ENCODE measurements around the gene GRPEL1. TPM values are rescaled to one million over a fixed set of nuclear protein-coding genes. Genes with fewer than 3 reads are reported as not detected.

The GRPEL1 gene
- total and polyA plus RNA-seq, 10 of the 15 experiments (the other 5 are each of a cell fraction or from before 2014, with no cell fraction given) = 30.8 to 119 (median 67.6) TPM

GRCh38 chr4:7060346-7061150 is 7.3 kb downstream of the GRPEL1 start:
- RAD21 ChIA-PET (ENCODE audit: unreplicated experiment) = no interaction called here
- no peak overlapping the region for H3K27ac ChIP-seq (ENCODE audit: control insufficient read depth, insufficient read depth)
- H4K20me1 ChIP-seq (ENCODE audit: control insufficient read depth, insufficient read depth) = peaks cover 7% of the 10 kb centered on the region; the same call in 1 of the 2 replicates
- in situ Hi-C loops (cut with MboI) (no loop called here), intact Hi-C loops (cut with micrococcal nuclease; ENCODE audit: unreplicated experiment) (no loop called here)
- H3K79me2 ChIP-seq (ENCODE audit: control insufficient read depth, insufficient read depth, low read length) = peaks cover 15% of the 10 kb centered on the region
- no peak overlapping the region for H3K9ac ChIP-seq (ENCODE audit: control insufficient read depth, insufficient read depth, low read length)
- CTCF ChIA-PET = interaction anchor here (1.2 kb wide), 1 partner anchor 9 kb away, joined by 3 read pairs; no protein-coding TSS in a partner anchor
- H3K4me1 ChIP-seq (ENCODE audit: control insufficient read depth, insufficient read depth, low read length) = peaks cover 14% of the 10 kb centered on the region
- no peaks in the 10 kb centered on the region for H3K27me3 ChIP-seq (replicated peaks in 1 of 2; ENCODE audit: control insufficient read depth in 2 of 2, insufficient read depth in 2 of 2, low read length in 1 of 2)
- H3K4me3 ChIP-seq = no peak overlapping the region
- H3K36me3 ChIP-seq (ENCODE audit: control insufficient read depth in 2 of 2, insufficient read depth in 2 of 2, low read length in 1 of 2) = peaks cover 18 to 37% of the 10 kb centered on the region in 2 experiments
- no peak for DNase-seq (ENCODE audit: low read depth, low spot score)
- TF ChIP-seq FOXK2 (IDR thresholded peaks at IDR 0.05) = no peak
- no peak for TF ChIP-seq RAD21 (IDR thresholded peaks at IDR 0.05; ENCODE audit: insufficient read depth, low read depth, low read length)
- TF ChIP-seq E2F8 (IDR thresholded peaks at IDR 0.05; ENCODE audit: low read depth, partially characterized antibody) = no peak
- no peak for TF ChIP-seq EZH2 (IDR thresholded peaks at IDR 0.05; ENCODE audit: borderline replicate concordance, control insufficient read depth, low read depth, low read length)
- no peak for TF ChIP-seq SRF (IDR thresholded peaks at IDR 0.05; ENCODE audit: low read depth in 2 of 2, low read length in 2 of 2)
- no peak for TF ChIP-seq REST (IDR thresholded peaks at IDR 0.05; ENCODE audit: low read depth, low read length)
- TF ChIP-seq POLR2A (IDR thresholded peaks at IDR 0.05; ENCODE audit: low read depth, low read length) = no peak
- no peak for TF ChIP-seq SUPT20H (IDR thresholded peaks at IDR 0.05; ENCODE audit: borderline replicate concordance, control insufficient read depth, low read depth, low read length)
- TF ChIP-seq FOXM1 (IDR thresholded peaks at IDR 0.05; ENCODE audit: low read depth, low read length) = no peak
- TF ChIP-seq BACH1 (IDR thresholded peaks at IDR 0.05; ENCODE audit: borderline replicate concordance) = no peak
- TF ChIP-seq PKNOX1 (IDR thresholded peaks at IDR 0.05) = no peak
- TF ChIP-seq SREBF1 (IDR thresholded peaks at IDR 0.05; ENCODE audit: low read length) = no peak
- no peak for TF ChIP-seq SIN3A (IDR thresholded peaks at IDR 0.05; ENCODE audit: low read depth, low read length)
- no peak for TF ChIP-seq JUNB (IDR thresholded peaks at IDR 0.05)
- SMC1A ChIA-PET (ENCODE audit: uncharacterized antibody, unreplicated experiment) = interaction anchor here (0.6 to 1.1 kb wide), 2 partner anchors 9 to 161 kb away, joined by 3 to 4 read pairs; no protein-coding TSS in a partner anchor
- ATAC-seq = no peak
- no TSS peak for BruUV-seq (replicated peaks)
- no peak overlapping the region for H3K4me2 ChIP-seq (ENCODE audit: control insufficient read depth, insufficient read depth)
- FAIRE-seq = no peak
- H3K9me3 ChIP-seq (replicated peaks; ENCODE audit: control insufficient read depth, insufficient read depth, low read length) = no peaks in the 10 kb centered on the region
- POLR2A ChIA-PET = no interaction called here
- WGBS (ENCODE audit: insufficient coverage, insufficient replicate concordance, low lambda C conversion rate, missing lambda C conversion rate) = 94% methylated on average over 20 of the region's 20 CpGs
- H2AFZ ChIP-seq (ENCODE audit: control insufficient read depth, low read depth, low read length) = no peak overlapping the region
